HG03135 (cell line): Measurements from ENCODE around the gene SLC2A13.
"Not testable (repeated sequence)": the region's sequence is repeated elsewhere in the genome, so short reads cannot be mapped to it uniquely, and the experiment has no call there.

Experiments used
- ATAC-seq: cut with Tn5 transposase; IDR thresholded peaks from one replicate; pipeline ENCODE4 v1.9.1; 2021; ENCODE audit warnings: mild to moderate bottlenecking, moderate library complexity; ENCODE audit not compliant: unreplicated experiment

SLC2A13 gene

DNA sequence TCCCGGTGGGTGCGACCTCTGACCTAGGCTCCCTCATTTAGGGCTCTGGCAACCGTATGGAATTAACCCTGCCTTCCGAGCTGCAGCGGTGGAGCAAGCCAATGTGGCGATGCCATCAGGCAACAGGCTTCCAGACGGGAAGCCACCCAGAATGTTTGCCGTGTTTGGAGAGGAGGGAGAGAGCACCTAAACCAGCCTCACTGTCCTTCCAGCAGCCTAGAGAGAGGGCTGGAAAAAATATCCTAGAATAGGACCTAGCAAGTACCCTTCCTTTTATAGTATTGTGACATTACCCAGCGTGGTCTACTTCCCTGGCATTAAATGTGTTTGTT lies 287 bp upstream of the SLC2A13 start:
- no peak for ATAC-seq

DNA sequence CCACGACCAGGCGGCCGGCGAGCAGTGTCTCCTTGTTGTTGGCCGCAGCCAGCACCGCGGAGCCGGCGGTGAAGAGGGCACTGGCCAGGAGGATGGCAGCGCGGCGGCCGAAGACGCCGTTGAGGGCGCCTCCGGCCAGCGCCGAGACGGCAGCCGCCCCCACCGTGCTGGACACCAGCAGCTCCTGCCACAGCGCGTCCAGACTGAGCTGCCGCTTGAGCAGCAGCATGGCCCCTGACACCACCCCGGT lies 691 bp downstream of the SLC2A13 start:
- peak; percentile 49 for ATAC-seq

DNA sequence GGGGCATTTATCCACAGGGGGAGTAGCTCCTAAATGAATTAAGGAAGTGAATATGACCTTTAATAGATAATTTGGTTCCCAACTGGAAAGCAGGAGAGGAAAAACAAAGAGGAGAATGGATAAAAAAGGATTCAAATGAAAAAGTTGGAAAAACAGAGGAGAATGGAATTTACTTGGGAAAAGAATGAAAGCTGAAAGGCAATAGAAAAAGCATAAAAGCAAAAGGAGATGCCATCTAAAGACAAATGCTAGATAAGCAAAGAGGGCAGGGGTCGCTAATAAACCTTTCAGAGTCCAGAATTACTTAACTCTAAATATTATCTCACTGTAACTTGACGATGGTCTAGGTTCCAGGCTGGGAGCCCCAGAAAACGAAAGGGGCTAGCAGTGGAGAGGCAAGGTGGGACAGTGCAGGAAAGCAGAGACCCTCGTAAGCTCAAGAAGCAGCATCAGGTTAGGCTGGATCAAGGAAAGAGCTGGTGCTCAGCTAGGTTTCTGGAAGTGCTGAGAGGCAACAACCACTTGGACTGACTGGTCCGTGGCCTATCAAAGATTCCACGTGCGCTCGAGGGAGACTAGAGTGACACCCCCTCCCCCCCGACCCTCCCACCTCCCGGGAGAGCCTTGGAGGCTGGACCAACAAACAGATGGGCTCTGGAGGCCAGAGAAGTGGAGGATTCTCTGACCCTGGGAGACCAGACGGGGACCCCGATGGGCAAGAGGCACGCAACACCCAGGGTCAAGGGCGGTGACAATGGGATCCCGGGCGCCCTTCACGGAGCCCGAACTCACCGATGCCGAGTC lies 1.2 kb downstream of the SLC2A13 start:
- no peak for ATAC-seq

DNA sequence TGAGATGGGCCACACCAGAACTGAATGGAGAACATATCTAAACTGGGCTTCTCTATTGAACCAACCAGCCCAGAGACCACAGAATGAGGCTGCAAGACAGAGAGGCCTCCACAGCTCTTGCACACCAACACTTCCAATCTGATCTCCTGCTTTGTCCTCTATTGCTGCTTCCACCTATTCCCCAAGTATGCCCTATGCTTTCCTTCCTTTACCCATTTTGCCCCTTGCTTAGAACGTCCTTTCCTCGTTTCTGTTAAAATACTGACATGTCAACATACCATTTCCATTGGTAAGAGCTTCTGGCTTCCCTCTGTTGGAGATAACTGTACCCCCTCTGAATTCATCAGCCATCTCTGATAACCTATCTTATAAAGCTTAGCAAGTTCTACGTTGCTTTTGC lies 2.8 kb downstream of the SLC2A13 start:
- no peak for ATAC-seq

DNA sequence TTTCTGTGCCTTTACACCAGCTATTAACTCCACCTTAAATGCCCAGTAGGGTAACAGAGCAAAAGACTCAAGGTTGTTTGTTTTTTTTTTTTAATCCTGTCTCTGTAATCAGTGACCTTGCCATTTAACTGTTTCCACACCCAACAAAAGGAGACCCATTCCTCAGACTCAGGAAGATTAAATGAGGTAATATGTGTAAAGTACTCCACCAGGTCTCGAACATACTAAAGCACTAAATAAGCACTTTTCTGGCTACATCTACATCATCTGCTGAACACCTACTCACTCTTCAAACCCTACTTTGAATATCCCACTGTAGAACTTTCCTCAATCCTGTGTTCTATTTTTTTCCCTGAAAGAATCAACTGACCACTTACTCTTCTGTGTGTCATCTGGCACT lies 4.1 kb downstream of the SLC2A13 start:
- ATAC-seq, result no peak

DNA sequence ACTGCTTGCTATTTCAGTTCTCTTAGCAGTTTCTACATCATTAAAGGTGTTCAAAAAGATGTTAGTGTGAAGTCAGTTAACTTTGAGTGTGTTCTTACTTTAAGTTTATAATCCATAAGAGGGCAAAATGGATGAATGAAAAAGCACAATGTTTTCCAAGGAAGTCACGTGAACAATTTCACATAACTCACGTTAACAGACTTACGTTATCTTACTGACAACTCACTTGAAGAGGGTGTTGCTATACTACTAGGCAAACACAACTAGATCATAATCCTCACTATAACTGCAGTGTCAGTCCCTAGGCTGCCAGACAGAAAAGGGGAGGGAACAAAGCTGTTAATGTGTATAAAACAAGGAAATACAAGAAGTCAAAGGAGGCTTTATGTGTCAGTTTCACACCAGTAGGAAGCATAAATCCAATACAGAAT lies 6.4 kb downstream of the SLC2A13 start:
- ATAC-seq, result no peak

DNA sequence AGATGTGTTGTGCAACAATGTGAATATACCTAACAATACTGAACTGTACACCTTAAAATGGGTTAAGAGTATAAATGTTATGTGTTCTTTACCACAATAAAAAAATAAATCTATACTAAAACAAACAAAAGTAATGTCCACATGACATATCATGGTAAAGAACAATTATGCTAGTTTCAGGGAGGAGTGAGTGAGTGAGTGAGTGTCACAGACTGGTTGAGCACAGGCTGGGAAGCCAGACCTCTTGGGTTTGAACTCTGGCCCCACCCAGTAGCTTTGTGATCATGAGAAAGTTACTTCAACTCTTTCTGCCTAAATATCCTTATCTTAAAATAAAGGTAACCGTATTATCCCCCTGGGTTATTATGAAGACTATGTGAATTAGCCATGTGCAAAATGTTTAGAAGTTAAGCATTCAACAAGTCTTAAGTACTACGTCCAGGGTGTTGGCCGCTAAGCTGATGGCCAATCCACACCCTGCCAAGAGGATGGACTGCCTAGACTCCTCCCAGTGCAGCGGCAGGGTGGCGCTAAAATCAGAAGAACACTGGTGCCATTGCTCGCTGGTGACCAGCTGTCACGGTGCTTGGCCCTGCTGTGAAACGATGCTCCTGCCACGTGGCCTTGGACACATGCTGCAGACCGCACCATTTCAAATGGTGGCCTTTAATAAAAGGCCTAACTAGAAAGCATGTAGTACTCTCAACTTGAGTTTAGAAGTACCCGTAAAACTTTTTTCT lies 7.3 kb downstream of the SLC2A13 start:
- ATAC-seq, result no peak

DNA sequence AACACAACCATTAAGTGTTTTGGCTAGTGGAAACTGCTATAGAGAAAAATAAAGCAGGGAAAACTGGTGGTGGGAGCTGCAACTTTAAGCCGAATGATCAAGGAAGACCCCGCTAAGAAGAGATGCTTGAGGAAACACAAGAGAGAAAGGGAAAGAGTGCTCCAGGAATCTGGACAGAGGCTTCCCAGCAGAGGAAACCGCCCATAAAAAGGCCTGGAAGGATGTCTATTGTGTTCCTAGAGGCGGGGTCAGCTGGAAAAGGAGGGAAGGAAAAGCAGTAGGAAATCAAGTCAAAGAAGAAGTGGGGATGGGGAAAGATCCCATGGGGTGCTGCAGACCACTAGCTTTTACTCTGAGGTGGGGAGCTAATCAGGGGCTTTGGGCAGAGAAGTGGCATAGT lies 12.4 kb downstream of the SLC2A13 start:
- no peak for ATAC-seq

DNA sequence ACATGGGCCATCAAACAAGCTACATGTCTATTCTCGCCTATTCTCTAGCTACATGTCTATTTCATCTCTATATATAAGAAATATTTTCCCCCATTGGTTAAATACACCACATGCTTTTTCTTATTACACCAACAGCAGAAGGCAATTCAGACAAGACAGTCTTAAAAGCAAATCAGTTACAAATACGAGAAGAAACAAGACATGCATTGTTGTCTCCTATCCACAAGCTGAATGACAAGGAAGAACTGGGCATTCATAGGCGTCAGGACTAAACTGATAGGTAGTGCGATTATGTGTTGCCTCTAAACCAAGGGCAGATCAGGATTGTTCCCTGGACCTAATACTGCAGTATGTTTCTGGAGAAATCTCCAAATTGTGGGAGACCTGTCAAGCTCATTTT lies 19.4 kb downstream of the SLC2A13 start:
- no peak for ATAC-seq

DNA sequence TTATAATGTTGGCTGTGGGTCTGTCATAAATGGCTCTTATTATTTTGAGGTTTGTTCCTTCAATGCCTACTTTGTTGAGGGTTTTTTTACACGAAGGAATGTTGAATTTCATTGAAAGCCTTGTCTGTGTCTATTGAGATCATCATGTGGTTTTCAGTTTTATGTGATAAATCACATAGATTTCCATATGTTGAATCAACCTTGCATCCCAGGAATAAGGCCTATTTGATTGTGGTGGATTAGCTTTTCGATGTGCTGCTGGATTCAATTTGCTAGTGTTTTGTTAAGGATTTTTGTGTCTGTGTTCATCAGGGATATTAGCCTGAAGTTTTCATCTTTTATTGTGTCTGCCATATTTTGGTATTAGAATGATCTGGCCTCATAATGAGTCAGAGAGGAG lies 27.6 kb downstream of the SLC2A13 start:
- ATAC-seq, result no peak

DNA sequence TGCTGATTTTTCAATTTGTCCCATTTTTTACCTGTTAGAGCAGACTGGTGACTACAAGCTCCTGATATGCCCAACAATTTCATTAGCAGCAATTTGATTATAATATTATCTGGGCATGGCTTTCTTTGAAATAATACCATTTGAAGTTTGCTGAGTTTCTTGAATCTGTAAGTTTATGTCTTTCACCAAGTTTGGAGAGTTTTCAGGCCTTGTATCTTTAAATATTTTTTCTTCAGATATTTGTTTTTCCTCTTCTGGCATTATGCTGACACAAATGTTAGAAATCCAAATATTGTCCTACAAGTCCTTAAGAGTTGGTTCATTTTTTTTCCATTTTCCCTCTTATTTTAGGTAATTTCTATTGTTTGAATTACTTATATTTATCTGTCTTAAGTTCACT lies 30.4 kb downstream of the SLC2A13 start:
- no peak for ATAC-seq

DNA sequence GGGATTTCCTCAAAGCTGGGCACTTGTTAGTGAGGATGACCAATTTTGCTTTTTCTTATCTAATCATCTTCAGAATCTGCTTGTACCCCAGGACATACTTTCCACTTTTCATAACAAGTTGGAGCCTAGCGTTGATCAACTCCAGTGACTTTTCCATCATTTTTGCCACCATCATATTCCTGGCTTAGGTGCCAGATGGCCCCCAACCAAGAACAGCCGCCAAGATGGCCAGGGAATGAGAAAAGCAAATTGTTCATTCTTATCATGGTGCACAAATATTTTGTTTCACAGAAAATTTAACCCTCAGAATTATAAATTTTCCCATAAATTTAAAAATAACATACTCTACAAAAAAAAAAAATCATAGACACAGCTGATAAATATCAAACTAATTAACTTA lies 37.5 kb downstream of the SLC2A13 start:
- ATAC-seq, result no peak

DNA sequence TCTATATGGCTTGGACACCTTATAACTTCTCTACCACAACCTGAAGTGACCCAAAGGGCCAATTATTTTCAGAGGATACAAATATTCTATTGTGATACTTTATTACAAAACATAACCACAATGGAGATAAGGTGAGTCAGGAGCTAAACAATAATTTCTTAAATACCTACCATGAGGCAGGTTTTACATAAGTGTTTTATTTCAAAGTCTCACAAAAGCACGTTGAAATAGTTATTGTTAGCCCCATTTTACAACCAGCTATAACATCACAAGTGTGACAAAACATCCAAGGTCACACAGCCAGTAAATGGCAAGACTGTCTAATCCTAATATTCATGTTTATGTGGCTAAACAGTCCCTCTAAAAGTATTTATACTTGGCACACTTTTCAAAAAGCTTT lies 40.2 kb downstream of the SLC2A13 start:
- no peak for ATAC-seq

DNA sequence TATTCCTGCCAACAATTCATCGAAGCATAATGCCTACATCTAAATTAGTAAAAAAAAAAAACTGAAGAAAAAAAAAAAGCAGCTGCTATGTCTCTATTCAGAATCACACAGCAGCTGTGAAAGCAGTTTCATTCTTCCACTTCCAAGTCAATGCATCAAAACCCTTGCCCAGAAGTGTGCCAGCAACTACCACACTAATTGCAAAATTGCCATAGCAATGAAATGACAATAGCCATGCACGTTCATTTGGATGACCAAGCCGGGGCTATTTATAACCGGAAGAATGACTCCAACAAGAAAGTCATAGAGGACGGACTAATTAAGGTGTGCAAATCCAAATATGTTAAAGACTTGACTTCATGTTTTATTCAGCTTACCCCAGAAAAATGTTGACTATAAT lies 42.5 kb downstream of the SLC2A13 start:
- ATAC-seq, result no peak

DNA sequence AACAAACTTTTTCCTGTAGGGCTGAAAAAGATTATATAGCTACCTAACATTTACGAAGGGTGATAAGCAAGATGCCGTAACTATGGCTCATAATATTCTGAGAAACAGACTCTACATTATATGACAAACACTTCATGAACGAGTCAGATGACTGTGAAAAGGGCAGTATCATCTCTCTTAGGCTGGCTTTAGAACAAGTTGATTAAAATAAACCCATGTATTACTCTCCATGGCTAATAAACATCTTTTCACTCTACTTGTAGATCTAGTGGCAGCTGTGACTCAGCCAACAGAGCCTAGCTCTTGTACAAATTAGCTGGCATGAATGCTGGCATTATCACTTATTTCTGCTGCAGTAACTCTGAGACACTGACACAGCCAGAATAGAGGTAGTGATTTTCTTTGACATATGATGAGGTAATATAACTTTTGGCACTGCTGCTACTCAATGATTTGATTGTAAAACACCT lies 47.1 kb downstream of the SLC2A13 start:
- no peak for ATAC-seq

DNA sequence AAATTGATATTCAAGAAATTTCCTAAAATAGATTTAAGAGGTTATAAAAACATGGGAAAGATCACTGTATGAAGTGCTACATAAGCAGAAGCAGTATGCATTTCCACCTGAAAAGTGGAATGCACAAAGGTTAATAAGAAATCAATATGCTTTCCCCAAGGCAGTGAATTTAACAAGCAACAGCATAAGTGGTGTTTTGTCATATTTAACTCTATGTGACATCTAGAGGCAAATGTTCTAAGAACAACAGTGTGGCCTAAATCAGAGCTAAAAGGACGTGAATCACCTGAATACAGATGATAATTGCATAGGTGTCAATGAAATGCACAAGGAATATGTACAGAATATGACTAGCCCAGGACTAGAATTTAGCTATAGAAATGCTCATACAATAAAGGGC lies 49.5 kb downstream of the SLC2A13 start:
- ATAC-seq, result no peak

DNA sequence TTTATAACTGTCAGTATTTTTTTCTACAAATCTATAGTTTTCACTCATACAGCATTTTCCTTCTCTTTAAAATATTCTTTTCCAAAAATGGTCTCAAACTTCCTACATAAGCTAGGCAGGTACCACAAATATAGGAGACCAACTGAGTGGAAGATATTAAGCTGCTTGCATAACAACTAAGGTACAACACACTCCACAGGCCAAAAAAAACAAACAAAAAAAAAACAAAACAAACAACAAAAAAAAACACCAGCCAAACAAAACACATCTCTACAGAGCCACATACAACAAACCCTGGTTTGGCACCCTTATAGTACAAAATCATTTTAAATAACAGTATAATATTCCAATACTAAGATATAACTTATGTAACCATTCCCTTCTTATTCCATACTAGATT lies 50.1 kb downstream of the SLC2A13 start:
- no peak for ATAC-seq

DNA sequence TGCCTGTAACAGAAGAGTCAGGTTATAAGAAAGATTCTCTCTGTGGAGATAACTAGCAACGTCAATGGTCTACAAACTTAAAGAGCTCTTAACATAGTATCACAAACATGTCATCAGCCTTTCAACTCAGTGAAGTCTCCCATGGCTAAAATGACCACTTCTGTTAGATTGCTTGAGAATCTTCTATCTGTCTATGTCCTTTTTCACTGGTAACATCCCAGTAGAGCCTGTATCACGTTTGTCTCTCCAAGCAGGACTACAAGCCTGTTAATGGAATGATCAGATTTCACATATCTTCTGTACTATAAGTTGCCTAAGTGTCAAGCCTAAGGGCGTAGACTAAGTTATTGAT lies 50.7 kb downstream of the SLC2A13 start:
- ATAC-seq, result no peak

DNA sequence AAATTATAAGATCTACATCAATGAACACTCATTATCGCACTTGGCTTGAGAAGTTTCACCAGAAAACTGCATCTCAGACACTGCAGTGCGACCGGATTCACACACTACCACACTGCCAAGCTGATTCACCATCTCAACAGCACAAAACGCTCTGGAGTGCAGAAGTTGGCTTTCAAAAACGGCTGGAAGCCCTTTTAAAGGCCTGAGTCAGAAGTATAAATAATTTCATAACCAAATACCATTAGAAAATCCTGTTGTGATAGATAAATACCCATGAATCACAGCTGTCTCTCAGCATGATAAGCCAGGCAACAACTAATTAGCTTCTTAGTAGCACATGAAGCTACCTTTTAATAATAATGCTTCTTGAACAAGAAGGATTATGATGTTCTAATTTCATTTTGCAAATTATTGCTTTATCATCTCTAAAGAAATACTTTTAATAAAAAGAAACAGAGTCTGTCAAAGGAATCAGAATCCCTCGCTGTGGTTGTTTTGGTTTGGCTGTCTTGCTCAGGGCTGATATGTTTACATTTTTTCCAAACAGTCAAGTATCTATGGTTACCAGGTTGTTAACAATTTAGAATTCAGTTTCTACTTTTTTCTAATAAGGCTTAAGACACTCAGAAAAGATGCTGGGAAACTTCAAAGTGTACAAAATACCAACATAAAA lies 51.2 kb downstream of the SLC2A13 start:
- no peak for ATAC-seq

DNA sequence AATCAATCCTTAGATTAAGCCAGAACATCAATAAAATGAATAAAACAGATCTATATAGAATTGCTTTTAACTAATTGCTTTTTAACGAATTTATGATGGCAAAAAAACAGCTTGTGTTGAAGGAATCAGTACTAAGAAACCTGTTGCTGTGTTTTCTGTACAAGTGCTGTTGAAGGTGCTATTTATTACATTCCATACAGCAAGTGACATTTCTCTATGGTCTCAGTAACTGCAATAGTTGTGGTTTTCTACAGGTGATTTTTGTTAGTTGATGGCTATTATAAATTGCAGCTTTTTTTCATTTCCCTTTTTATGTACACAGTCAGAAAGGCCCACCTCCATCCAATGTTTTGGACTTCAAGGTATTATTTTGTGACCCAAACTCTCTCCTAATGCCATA lies 56.6 kb downstream of the SLC2A13 start:
- ATAC-seq, result no peak

DNA sequence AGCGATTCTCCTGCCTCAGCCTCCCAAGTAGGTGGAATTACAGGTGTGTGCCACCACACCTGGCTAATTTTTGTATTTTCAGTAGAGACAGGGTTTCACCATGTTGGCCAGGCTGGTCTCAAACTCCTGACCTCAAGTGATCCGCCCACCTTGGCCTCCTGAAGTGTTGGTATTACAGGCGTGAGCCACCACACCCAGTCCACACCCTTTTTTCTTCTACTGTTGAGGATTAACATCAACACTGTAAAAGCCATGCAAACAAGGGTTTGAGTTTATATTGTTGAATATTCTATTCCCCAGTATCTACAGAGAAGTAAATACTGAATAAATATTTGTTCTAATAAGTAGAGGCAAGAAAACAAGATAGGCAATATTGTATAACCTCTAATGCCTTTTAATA lies 58.9 kb downstream of the SLC2A13 start:
- ATAC-seq, result not testable (repeated sequence)

DNA sequence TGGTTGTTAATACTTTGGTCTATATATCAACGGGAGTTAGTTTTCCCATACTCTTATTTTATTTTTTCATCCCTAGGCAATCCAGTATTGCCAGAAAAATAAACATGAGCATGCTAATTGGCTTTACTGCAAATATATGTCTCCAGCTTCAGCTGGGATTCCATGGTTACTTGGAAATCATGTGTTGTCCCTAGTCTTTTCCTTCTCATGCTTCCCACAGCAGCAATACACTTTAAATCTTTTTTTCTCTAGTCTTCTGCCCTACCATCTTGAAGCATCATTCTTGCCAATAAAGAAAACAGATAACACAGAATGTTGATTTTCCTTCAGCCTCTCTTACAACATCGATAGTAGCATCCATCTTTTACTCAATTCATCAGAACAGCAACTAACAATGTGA lies 60.2 kb downstream of the SLC2A13 start:
- no peak for ATAC-seq
